OCI-LY1 (cell line): ENCODE data around the gene NPHS2.

Experiments
- H2AFZ ChIP-seq: fragments of 200-600 bp; sonication (generic), shearing (Covaris generic); 2 replicates; pipeline ENCODE4 v1.6.0; 2014; ENCODE audit warnings: antibody characterized with exemption, mild to moderate bottlenecking, low read length
- H3F3A ChIP-seq: fragments of 200-600 bp; sonication (generic), shearing (Covaris generic); 2 replicates; pipeline ENCODE4 v1.6.0; 2014; ENCODE audit warnings: mild to moderate bottlenecking, antibody characterized with exemption, low read length, moderate library complexity; ENCODE audit not compliant: insufficient read depth
- H3K27ac ChIP-seq: fragments of 200-600 bp; sonication (generic); 2 replicates; pipeline ENCODE4 v1.5.1; 2014; ENCODE audit warnings: low read length, mixed run types, mild to moderate bottlenecking, low read depth; ENCODE audit not compliant: poor library complexity, severe bottlenecking
- H3K27me3 ChIP-seq: fragments of 200-600 bp; sonication (generic); 2 replicates; pipeline ENCODE4 v1.6.0; 2014; ENCODE audit warnings: antibody characterized with exemption, mild to moderate bottlenecking, low read length, moderate library complexity; ENCODE audit not compliant: insufficient read depth
- H3K36me3 ChIP-seq: fragments of 200-600 bp; sonication (generic); 2 replicates; pipeline ENCODE4 v1.6.1; 2014; ENCODE audit warnings: mild to moderate bottlenecking, antibody characterized with exemption, low read length, moderate library complexity, mixed read lengths; ENCODE audit not compliant: insufficient read depth
- H3K4me1 ChIP-seq: fragments of 200-600 bp; sonication (generic); 2 replicates; pipeline ENCODE4 v1.5.1; 2014; ENCODE audit warnings: mild to moderate bottlenecking, low read length, moderate library complexity; ENCODE audit not compliant: insufficient read depth, severe bottlenecking
- H3K4me2 ChIP-seq: fragments of 200-600 bp; sonication (generic), shearing (Covaris generic); 2 replicates; pipeline ENCODE4 v1.6.1; 2014; ENCODE audit warnings: low read length
- H3K4me3 ChIP-seq: fragments of 200-600 bp; sonication (generic); 2 replicates; pipeline ENCODE4 v1.5.1; 2014; ENCODE audit warnings: low read length, low read depth, mild to moderate bottlenecking, mixed read lengths; ENCODE audit not compliant: poor library complexity, severe bottlenecking
- H3K79me2 ChIP-seq: fragments of 200-600 bp; shearing (Covaris generic); 2 replicates; pipeline ENCODE4 v1.6.1; 2016; ENCODE audit warnings: mixed run types, low read length, mixed read lengths; ENCODE audit not compliant: insufficient read depth
- H3K9ac ChIP-seq: fragments of 200-600 bp; sonication (generic), shearing (Covaris generic); 2 replicates; pipeline ENCODE4 v1.6.1; 2014; ENCODE audit warnings: mild to moderate bottlenecking, low read length, mixed read lengths
- H3K9me2 ChIP-seq: fragments of 200-600 bp; sonication (generic), shearing (Covaris generic); 2 replicates; pipeline ENCODE4 v1.6.1; 2014; ENCODE audit warnings: low read depth, mild to moderate bottlenecking, low read length, mixed read lengths
- H3K9me3 ChIP-seq: fragments of 200-600 bp; shearing (Covaris generic); 2 replicates; pipeline ENCODE4 v1.6.1; 2014; ENCODE audit warnings: low read length, mixed read lengths
- H4K20me1 ChIP-seq: fragments of 200-600 bp; sonication (generic), shearing (Covaris generic); 2 replicates; pipeline ENCODE4 v1.6.0; 2016; ENCODE audit warnings: mild to moderate bottlenecking, low read length; ENCODE audit not compliant: insufficient read depth
- EZH2 ChIP-seq: fragments of 200-600 bp; sonication (generic), shearing (Covaris generic); IDR thresholded peaks from 2 replicates; pipeline ENCODE4 v1.8.0; 2017; ENCODE audit warnings: borderline replicate concordance, mixed run types, mild to moderate bottlenecking, antibody characterized with exemption, low read length, moderate library complexity, mixed read lengths
- TF ChIP-seq, protein P1 (sequence below): fragments of 200-600 bp; sonication (generic), shearing (Covaris generic); IDR thresholded peaks from 2 replicates; pipeline ENCODE4 v1.5.1; 2017; ENCODE audit warnings: mild to moderate bottlenecking, antibody characterized with exemption, low read length, moderate library complexity, mixed read lengths

The NPHS2 gene

DNA sequence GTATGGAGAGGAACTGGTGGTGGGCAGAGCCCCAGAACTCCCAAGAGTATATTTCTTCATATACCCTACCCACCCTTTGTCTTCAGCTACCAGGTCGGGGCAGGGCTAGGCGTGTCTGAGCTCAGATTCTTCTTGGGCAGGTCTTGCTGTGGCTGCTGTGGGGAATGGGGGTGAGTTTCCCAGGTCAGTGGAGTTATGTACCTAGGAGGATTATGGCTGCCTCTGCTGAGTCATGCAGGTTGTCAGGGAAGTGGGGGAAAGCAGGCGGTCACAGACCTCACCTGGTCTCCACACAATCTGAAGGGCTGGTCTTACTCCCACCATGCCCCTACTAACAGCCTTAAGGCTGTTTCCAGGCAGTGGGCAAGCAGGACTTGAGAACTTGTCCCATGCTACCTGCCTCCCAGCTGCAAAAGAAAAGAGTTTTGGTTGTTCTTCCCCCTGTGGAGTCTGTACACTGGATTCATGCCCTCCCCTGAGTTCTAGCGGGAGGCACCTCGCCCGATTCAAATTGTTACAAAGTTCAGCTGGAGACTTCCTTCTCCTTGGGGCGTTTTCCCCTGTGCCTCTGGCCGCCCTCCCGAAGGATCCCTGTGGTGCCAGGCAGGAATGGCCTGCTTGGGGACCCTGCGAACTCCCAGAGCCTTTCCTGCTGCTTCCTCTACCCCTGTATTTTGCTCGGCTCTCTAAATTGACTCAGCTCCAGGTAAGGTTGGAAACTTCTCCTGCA is 58.6 kb downstream of the NPHS2 start:
- no peaks in the 10 kb centered on the region for H3K9me2 ChIP-seq
- no peaks in the 10 kb centered on the region for H3K36me3 ChIP-seq
- no peaks in the 10 kb centered on the region for H4K20me1 ChIP-seq
- H3K27ac ChIP-seq: no peak overlapping the region
- H3K4me1 ChIP-seq: no peaks in the 10 kb centered on the region
- no peak overlapping the region for H3K4me3 ChIP-seq
- H3K9me3 ChIP-seq: no peaks in the 10 kb centered on the region
- no peak overlapping the region for H2AFZ ChIP-seq
- H3K27me3 ChIP-seq: no peaks in the 10 kb centered on the region
- no peak overlapping the region for H3K4me2 ChIP-seq
- no peaks in the 10 kb centered on the region for H3K79me2 ChIP-seq
- TF ChIP-seq EZH2: no peak
- TF ChIP-seq, protein P1, sequence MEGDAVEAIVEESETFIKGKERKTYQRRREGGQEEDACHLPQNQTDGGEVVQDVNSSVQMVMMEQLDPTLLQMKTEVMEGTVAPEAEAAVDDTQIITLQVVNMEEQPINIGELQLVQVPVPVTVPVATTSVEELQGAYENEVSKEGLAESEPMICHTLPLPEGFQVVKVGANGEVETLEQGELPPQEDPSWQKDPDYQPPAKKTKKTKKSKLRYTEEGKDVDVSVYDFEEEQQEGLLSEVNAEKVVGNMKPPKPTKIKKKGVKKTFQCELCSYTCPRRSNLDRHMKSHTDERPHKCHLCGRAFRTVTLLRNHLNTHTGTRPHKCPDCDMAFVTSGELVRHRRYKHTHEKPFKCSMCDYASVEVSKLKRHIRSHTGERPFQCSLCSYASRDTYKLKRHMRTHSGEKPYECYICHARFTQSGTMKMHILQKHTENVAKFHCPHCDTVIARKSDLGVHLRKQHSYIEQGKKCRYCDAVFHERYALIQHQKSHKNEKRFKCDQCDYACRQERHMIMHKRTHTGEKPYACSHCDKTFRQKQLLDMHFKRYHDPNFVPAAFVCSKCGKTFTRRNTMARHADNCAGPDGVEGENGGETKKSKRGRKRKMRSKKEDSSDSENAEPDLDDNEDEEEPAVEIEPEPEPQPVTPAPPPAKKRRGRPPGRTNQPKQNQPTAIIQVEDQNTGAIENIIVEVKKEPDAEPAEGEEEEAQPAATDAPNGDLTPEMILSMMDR: no peak
- no peak overlapping the region for H3K9ac ChIP-seq
- H3F3A ChIP-seq: no peaks in the 10 kb centered on the region

DNA sequence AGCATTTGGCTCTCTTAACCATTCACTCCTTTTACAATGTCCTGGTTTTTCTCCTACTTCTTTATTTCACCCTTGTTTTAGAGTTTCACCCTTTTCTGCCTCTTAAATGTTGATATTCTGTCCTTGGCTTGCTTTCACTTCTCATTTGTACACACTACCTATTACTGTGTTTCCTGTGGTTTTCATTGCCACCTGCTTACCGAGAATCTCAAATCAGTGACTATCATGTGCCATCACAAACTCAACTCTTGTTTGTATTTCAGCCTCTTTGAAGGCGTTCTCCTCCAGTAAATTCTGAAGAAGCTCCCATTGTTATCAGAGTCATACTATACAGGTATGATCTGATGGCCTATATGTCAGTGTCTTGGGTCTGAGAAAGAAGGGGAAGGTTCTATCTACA is 65.7 kb downstream of the NPHS2 start:
- no peaks in the 10 kb centered on the region for H4K20me1 ChIP-seq
- no peaks in the 10 kb centered on the region for H3K9me2 ChIP-seq
- no peaks in the 10 kb centered on the region for H3K4me1 ChIP-seq
- H3K36me3 ChIP-seq: no peaks in the 10 kb centered on the region
- H3F3A ChIP-seq: no peaks in the 10 kb centered on the region
- no peaks in the 10 kb centered on the region for H3K9me3 ChIP-seq
- H3K9ac ChIP-seq: no peak overlapping the region
- H3K27me3 ChIP-seq: no peaks in the 10 kb centered on the region
- H3K4me3 ChIP-seq: no peak overlapping the region
- H3K27ac ChIP-seq: no peak overlapping the region
- TF ChIP-seq EZH2: no peak
- TF ChIP-seq, protein P1: no peak
- H2AFZ ChIP-seq: no peak overlapping the region
- H3K79me2 ChIP-seq: no peaks in the 10 kb centered on the region
- no peak overlapping the region for H3K4me2 ChIP-seq

DNA sequence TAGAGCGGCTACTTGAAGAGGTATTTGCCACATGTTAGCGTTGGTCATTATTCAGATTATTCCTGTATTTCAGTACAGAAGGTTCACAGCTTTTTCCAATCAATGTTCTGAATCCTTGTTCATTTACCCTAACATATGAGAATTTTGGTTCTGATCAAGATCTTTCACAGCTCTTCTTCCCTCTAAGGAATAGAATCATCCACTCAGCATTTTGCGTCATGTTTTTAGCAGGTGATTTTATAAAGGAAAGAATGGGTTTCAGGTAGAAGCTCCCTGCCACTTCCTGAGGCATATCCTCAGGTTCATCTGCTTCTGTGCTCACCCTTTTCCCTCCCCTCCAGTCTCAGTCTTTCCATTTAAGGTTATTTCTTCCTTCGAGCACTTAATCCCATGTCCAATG is 66.4 kb downstream of the NPHS2 start:
- Histone ChIP-seq H3K27me3 (no peaks in the 10 kb centered on the region), H3K9me3 (no peaks in the 10 kb centered on the region), H4K20me1 (no peaks in the 10 kb centered on the region), H3K4me3 (no peak overlapping the region), H2AFZ (no peak overlapping the region), H3K4me1 (no peaks in the 10 kb centered on the region), H3K9ac (no peak overlapping the region), H3K27ac (no peak overlapping the region), H3K36me3 (no peaks in the 10 kb centered on the region), H3K4me2 (no peak overlapping the region), H3F3A (no peaks in the 10 kb centered on the region), H3K9me2 (no peaks in the 10 kb centered on the region), H3K79me2 (no peaks in the 10 kb centered on the region)
- no peak for TF ChIP-seq EZH2
- TF ChIP-seq, protein P1: no peak
